DND-41 (cell line): ENCODE results near the gene ALDH3A1.

Experiments
- ATAC-seq: fragments of 200-7000 bp; cut with Tn5 transposase; 3 replicates; pipeline ENCODE4 v1.9.1; 2021; ENCODE audit warnings: low read depth; ENCODE audit not compliant: insufficient read depth
- DNase-seq: peaks from one replicate; pipeline ENCODE4 v3.0.0-alpha.2; 2020
- H2AFZ ChIP-seq: 2 replicates; pipeline ENCODE4 v1.6.0; 2012; ENCODE audit warnings: low read depth, low read length
- H3K27ac ChIP-seq: 2 replicates; pipeline ENCODE4 v1.5.1; 2012; ENCODE audit warnings: low read length, inconsistent platforms
- H3K27me3 ChIP-seq: fragments of 200-600 bp; sonication (generic); 2 replicates; pipeline ENCODE4 v1.6.0; 2012; ENCODE audit warnings: low read length, mild to moderate bottlenecking, inconsistent platforms; ENCODE audit not compliant: insufficient read depth, poor library complexity
- H3K36me3 ChIP-seq: 2 replicates; pipeline ENCODE4 v1.5.1; 2012; ENCODE audit warnings: low read length, inconsistent platforms; ENCODE audit not compliant: insufficient read depth
- H3K4me1 ChIP-seq: 2 replicates; pipeline ENCODE4 v1.5.1; 2012; ENCODE audit warnings: mild to moderate bottlenecking, low read length; ENCODE audit not compliant: insufficient read depth
- H3K4me2 ChIP-seq: 2 replicates; pipeline ENCODE4 v1.6.0; 2012; ENCODE audit warnings: mild to moderate bottlenecking, moderate library complexity, low read length, inconsistent platforms; ENCODE audit not compliant: insufficient read depth
- H3K4me3 ChIP-seq, 2 experiments: fragments of 200-600 bp in 1 of 2; shearing (Covaris generic) in 1 of 2; 2 replicates each; pipeline ENCODE4 v1.5.1; 2012 to 2016; ENCODE audit warnings: inconsistent platforms in 2 of 2, low read length in 2 of 2, mild to moderate bottlenecking in 2 of 2, low read depth in 1 of 2, moderate library complexity in 1 of 2
- H3K79me2 ChIP-seq: 2 replicates; pipeline ENCODE4 v1.6.0; 2012; ENCODE audit warnings: low read length, inconsistent platforms; ENCODE audit not compliant: insufficient read depth
- H3K9ac ChIP-seq: 2 replicates; pipeline ENCODE4 v1.6.0; 2012; ENCODE audit warnings: low read depth, mild to moderate bottlenecking, inconsistent platforms, low read length, moderate library complexity
- H3K9me3 ChIP-seq: 2 replicates; pipeline ENCODE4 v1.5.1; 2012; ENCODE audit warnings: low read length, moderate library complexity, mild to moderate bottlenecking, inconsistent platforms; ENCODE audit not compliant: insufficient read depth, severe bottlenecking
- H4K20me1 ChIP-seq: 2 replicates; pipeline ENCODE4 v1.6.0; 2012; ENCODE audit warnings: low read length; ENCODE audit not compliant: insufficient read depth
- CTCF ChIP-seq: IDR thresholded peaks from 2 replicates; pipeline ENCODE4 v1.5.1; 2012; ENCODE audit warnings: borderline replicate concordance, low read length, moderate library complexity, mild to moderate bottlenecking; ENCODE audit not compliant: poor library complexity, severe bottlenecking; ENCODE audit errors: extremely low read depth
- EZH2 ChIP-seq: IDR thresholded peaks from 3 replicates; pipeline ENCODE4 v1.6.1; 2012; ENCODE audit warnings: borderline replicate concordance, low read depth, mild to moderate bottlenecking, moderate library complexity, low read length, inconsistent platforms; ENCODE audit not compliant: severe bottlenecking

ALDH3A1 gene

DNA sequence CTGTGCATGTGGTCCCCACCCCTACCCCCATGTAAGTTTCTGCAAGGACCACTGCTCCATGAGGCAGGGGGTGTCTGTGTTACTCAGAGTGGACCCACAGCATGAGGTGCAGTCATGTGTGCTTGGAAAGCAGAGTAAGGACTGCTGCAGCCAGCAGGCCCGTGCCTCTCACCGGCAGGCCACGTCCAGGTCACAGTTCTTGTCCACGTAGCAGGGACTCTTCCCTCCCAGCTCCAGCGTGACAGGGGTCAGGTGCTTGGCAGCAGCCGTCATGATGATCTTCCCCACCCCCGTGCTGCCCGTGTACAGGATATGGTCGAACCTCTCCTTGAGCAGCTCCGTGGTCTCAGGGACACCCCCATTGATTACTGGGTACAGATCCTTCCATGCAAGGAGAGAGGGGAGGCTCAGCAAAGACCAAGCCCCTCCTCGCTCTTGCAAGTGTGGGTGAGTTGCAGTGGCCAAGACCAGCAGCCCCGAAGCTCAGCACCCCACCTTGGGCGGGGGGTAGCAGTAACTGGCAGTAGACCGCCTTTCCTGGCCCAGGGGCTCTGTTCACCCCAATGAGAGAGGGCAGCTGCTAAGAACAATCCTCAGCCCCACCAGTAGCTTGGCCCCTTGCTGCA, 6.2 kb downstream of the ALDH3A1 start:
- no peaks in the 10 kb centered on the region for H3K4me1 ChIP-seq
- H2AFZ ChIP-seq: no peak overlapping the region
- TF ChIP-seq CTCF: no peak
- TF ChIP-seq EZH2: no peak
- peaks cover 2% of the 10 kb centered on the region; the same call in 1 of the 2 replicates for H4K20me1 ChIP-seq
- no peak overlapping the region for H3K9ac ChIP-seq
- H3K9me3 ChIP-seq: no peaks in the 10 kb centered on the region
- H3K4me2 ChIP-seq: no peak overlapping the region
- H3K36me3 ChIP-seq: no peaks in the 10 kb centered on the region
- DNase-seq: no peak
- no peaks in the 10 kb centered on the region for H3K27me3 ChIP-seq
- H3K27ac ChIP-seq: no peak overlapping the region
- H3K4me3 ChIP-seq: no peak overlapping the region
- no peaks in the 10 kb centered on the region for H3K79me2 ChIP-seq
- ATAC-seq: no peak

DNA sequence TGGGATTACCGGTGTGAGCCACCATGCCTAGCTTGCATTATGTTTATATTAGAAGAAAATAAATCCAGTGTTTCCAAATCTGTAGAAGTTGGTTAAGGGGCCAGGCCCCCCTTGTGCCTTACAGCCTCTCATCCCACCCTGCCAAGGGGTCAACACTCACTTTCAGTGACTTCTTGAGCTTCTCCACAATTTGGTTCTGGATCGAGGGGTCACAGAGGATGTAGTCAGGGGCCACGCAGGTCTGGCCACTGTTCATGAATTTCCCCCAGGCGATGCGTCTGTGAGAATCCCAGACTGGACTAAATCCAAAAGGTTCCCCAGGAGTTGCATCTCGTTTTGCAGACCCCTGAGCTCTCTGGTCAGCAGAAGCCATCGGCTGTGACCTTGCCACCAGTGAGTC, 7.2 kb downstream of the ALDH3A1 start:
- H3K79me2 ChIP-seq: no peaks in the 10 kb centered on the region
- ATAC-seq: no peak
- peaks cover 2% of the 10 kb centered on the region; the same call in 1 of the 2 replicates for H4K20me1 ChIP-seq
- H3K36me3 ChIP-seq: no peaks in the 10 kb centered on the region
- no peaks in the 10 kb centered on the region for H3K9me3 ChIP-seq
- no peak overlapping the region for H3K9ac ChIP-seq
- no peak for DNase-seq
- no peak overlapping the region for H2AFZ ChIP-seq
- no peaks in the 10 kb centered on the region for H3K4me1 ChIP-seq
- TF ChIP-seq CTCF (no peak), EZH2 (no peak)
- no peak overlapping the region for H3K4me3 ChIP-seq
- no peak overlapping the region for H3K27ac ChIP-seq
- no peak overlapping the region for H3K4me2 ChIP-seq
- no peaks in the 10 kb centered on the region for H3K27me3 ChIP-seq

- Histone ChIP-seq H3K36me3 (no peaks in the 10 kb centered on the region), H3K9ac (no peak overlapping the region), H3K4me1 (no peaks in the 10 kb centered on the region), H3K27me3 (no peaks in the 10 kb centered on the region), H3K27ac (no peak overlapping the region), H3K9me3 (no peaks in the 10 kb centered on the region), H3K4me2 (no peak overlapping the region), H2AFZ (no peak overlapping the region), H3K79me2 (no peaks in the 10 kb centered on the region), H3K4me3 (no peak overlapping the region), H4K20me1 (peaks cover 2% of the 10 kb centered on the region; the same call in 1 of the 2 replicates)
- ATAC-seq (no peak), DNase-seq (no peak)
- TF ChIP-seq CTCF (no peak), EZH2 (no peak)
Observed at GRCh38 chr17:19739241-19740201, 8.6 kb downstream of the ALDH3A1 start.
